HEK293 (cell line): Measurements from ENCODE around the gene MTCH1.
A peak's percentile ranks its signal among the peaks of the same experiment; 100 is the strongest.

ENCODE experiments used
- CTCF ChIA-PET: fragments of 350-600 bp; formaldehyde crosslinking; extraction: SDS; loops from one replicate; lab custom pipeline; 2021; ENCODE audit warnings: antibody characterized with exemption; lab: Yijun Ruan, JAX
- POLR2A ChIA-PET: fragments of 300-600 bp; formaldehyde crosslinking; extraction: SDS; loops from one replicate; lab custom pipeline; 2020; ENCODE audit warnings: antibody characterized with exemption, inconsistent platforms; lab: Yijun Ruan, JAX
- H3K27ac ChIP-seq: fragments of 200-500 bp; sonication (Bioruptor generic); 2 replicates; pipeline ENCODE4 v1.5.1; 2014; ENCODE audit warnings: low read depth, low read length, control low read depth, inconsistent platforms; ENCODE audit errors: extremely low read depth
- H3K36me3 ChIP-seq, 2 experiments: fragments of 200-500 bp in 1 of 2; sonication (Bioruptor generic) in 1 of 2; 1 replicate in 1 of 2; 2 replicates in 1 of 2; pipeline ENCODE4 v1.5.1; 2014 to 2017; ENCODE audit warnings: inconsistent platforms in 2 of 2, low read length in 2 of 2; ENCODE audit not compliant: control insufficient read depth in 2 of 2, insufficient read depth in 1 of 2
- H3K4me1 ChIP-seq: fragments of 200-500 bp; sonication (Bioruptor generic); 2 replicates; pipeline ENCODE4 v1.5.1; 2014; ENCODE audit warnings: mild to moderate bottlenecking, low read length, inconsistent platforms; ENCODE audit not compliant: control insufficient read depth, insufficient read depth
- H3K4me3 ChIP-seq: 2 replicates; pipeline ENCODE4 v1.5.1; 2011; ENCODE audit warnings: low read depth, mild to moderate bottlenecking, control low read depth, low read length, moderate library complexity
- H3K9me3 ChIP-seq: fragments of 200-500 bp; sonication (Bioruptor generic); 2 replicates; pipeline ENCODE4 v1.5.1; 2014; ENCODE audit warnings: low read depth, low read length, inconsistent platforms; ENCODE audit not compliant: control insufficient read depth, insufficient read depth
- GFI1B ChIP-seq: fragments of 450-650 bp; formaldehyde crosslinking; IDR thresholded peaks from 2 replicates; pipeline ENCODE4 v1.5.1; 2016; ENCODE audit warnings: missing biosample characterization, missing genetic modification characterization
- HOXA7 ChIP-seq: sonication (generic); formaldehyde crosslinking; IDR thresholded peaks from 2 replicates; pipeline ENCODE4 v1.8.1; 2022; ENCODE audit warnings: missing genetic modification reagents, borderline replicate concordance
- KLF16 ChIP-seq: fragments of 450-650 bp; formaldehyde crosslinking; IDR thresholded peaks from 2 replicates; pipeline ENCODE4 v1.5.1; 2017; ENCODE audit warnings: missing biosample characterization, missing genetic modification characterization
- SCRT1 ChIP-seq: fragments of 450-650 bp; formaldehyde crosslinking; IDR thresholded peaks from 2 replicates; pipeline ENCODE4 v1.5.1; 2016; ENCODE audit warnings: missing biosample characterization, missing genetic modification characterization, borderline replicate concordance
- SCRT2 ChIP-seq: fragments of 450-650 bp; formaldehyde crosslinking; IDR thresholded peaks from 2 replicates; pipeline ENCODE4 v1.5.1; 2016; ENCODE audit warnings: missing biosample characterization, missing genetic modification characterization
- ZFP3 ChIP-seq: fragments of 450-650 bp; formaldehyde crosslinking; IDR thresholded peaks from 2 replicates; pipeline ENCODE4 v1.5.1; 2016; ENCODE audit warnings: low read depth, missing biosample characterization, missing genetic modification characterization
- ZIC2 ChIP-seq: fragments of 450-650 bp; formaldehyde crosslinking; IDR thresholded peaks from 2 replicates; pipeline ENCODE4 v1.5.1; 2016; ENCODE audit warnings: missing biosample characterization, missing genetic modification characterization
- ZNF112 ChIP-seq: fragments of 450-650 bp; formaldehyde crosslinking; IDR thresholded peaks from 2 replicates; pipeline ENCODE4 v1.5.0; 2017; ENCODE audit warnings: missing biosample characterization, missing genetic modification characterization
- ZNF132 ChIP-seq: fragments of 450-650 bp; formaldehyde crosslinking; IDR thresholded peaks from 2 replicates; pipeline ENCODE4 v1.5.1; 2017; ENCODE audit warnings: missing biosample characterization, missing genetic modification characterization, borderline replicate concordance
- ZNF138 ChIP-seq: fragments of 450-650 bp; formaldehyde crosslinking; IDR thresholded peaks from 2 replicates; pipeline ENCODE4 v1.5.1; 2016; ENCODE audit warnings: missing biosample characterization, missing genetic modification characterization, borderline replicate concordance
- ZNF146 ChIP-seq: fragments of 450-650 bp; formaldehyde crosslinking; IDR thresholded peaks from 2 replicates; pipeline ENCODE4 v1.5.1; 2016; ENCODE audit warnings: missing biosample characterization, missing genetic modification characterization
- ZNF280C ChIP-seq: fragments of 450-650 bp; formaldehyde crosslinking; IDR thresholded peaks from 2 replicates; pipeline ENCODE4 v1.5.1; 2016; ENCODE audit warnings: missing biosample characterization, missing genetic modification characterization
- ZNF302 ChIP-seq: fragments of 450-650 bp; formaldehyde crosslinking; IDR thresholded peaks from 2 replicates; pipeline ENCODE4 v1.5.1; 2016; ENCODE audit warnings: missing biosample characterization, missing genetic modification characterization, low read depth
- ZNF341 ChIP-seq: fragments of 450-650 bp; formaldehyde crosslinking; IDR thresholded peaks from 2 replicates; pipeline ENCODE4; 2016; ENCODE audit warnings: low read depth, missing biosample characterization, missing genetic modification characterization
- ZNF37A ChIP-seq: fragments of 450-650 bp; IDR thresholded peaks from 2 replicates; pipeline ENCODE4 v1.5.1; 2018; ENCODE audit warnings: missing biosample characterization, missing genetic modification characterization
- ZNF394 ChIP-seq: fragments of 450-650 bp; formaldehyde crosslinking; IDR thresholded peaks from 2 replicates; pipeline ENCODE4 v1.5.1; 2016; ENCODE audit warnings: missing biosample characterization, missing genetic modification characterization, mild to moderate bottlenecking, moderate library complexity, borderline replicate concordance
- ZNF449 ChIP-seq: fragments of 450-650 bp; formaldehyde crosslinking; IDR thresholded peaks from 2 replicates; pipeline ENCODE4 v1.5.1; 2017; ENCODE audit warnings: missing biosample characterization, mild to moderate bottlenecking, missing genetic modification characterization, moderate library complexity
- ZNF510 ChIP-seq: fragments of 450-650 bp; formaldehyde crosslinking; IDR thresholded peaks from 2 replicates; pipeline ENCODE4 v1.5.1; 2018; ENCODE audit warnings: mild to moderate bottlenecking, missing genetic modification characterization, missing biosample characterization; ENCODE audit not compliant: insufficient replicate concordance
- ZNF514 ChIP-seq: fragments of 450-650 bp; formaldehyde crosslinking; IDR thresholded peaks from 2 replicates; pipeline ENCODE4 v1.5.1; 2016; ENCODE audit warnings: missing biosample characterization, missing genetic modification characterization
- ZNF610 ChIP-seq: fragments of 450-650 bp; formaldehyde crosslinking; IDR thresholded peaks from 2 replicates; pipeline ENCODE4 v1.5.1; 2016; ENCODE audit warnings: missing biosample characterization, missing genetic modification characterization, borderline replicate concordance
- ZNF654 ChIP-seq: fragments of 450-650 bp; formaldehyde crosslinking; IDR thresholded peaks from 2 replicates; pipeline ENCODE4 v1.5.1; 2016; ENCODE audit warnings: low read depth, missing biosample characterization, missing genetic modification characterization
- ZNF768 ChIP-seq: fragments of 450-650 bp; formaldehyde crosslinking; IDR thresholded peaks from 2 replicates; pipeline ENCODE4 v1.5.1; 2018; ENCODE audit warnings: missing biosample characterization, mild to moderate bottlenecking, missing genetic modification characterization
- ZNF837 ChIP-seq: fragments of 450-650 bp; formaldehyde crosslinking; IDR thresholded peaks from 2 replicates; pipeline ENCODE4 v1.5.1; 2016; ENCODE audit warnings: missing biosample characterization, missing genetic modification characterization
- TF ChIP-seq, protein P1 (sequence below): IDR thresholded peaks from 2 replicates; pipeline ENCODE4 v1.6.1; 2011; ENCODE audit warnings: mild to moderate bottlenecking, low read depth, low read length, borderline replicate concordance
- TF ChIP-seq, protein P2 (sequence below): fragments of 450-650 bp; formaldehyde crosslinking; IDR thresholded peaks from 2 replicates; pipeline ENCODE4 v1.5.1; 2016; ENCODE audit warnings: missing biosample characterization, missing genetic modification characterization
- TF ChIP-seq, protein P3 (sequence below): fragments of 450-650 bp; formaldehyde crosslinking; IDR thresholded peaks from 2 replicates; pipeline ENCODE4 v1.5.1; 2016; ENCODE audit warnings: missing biosample characterization, missing genetic modification characterization, low read depth

The MTCH1 gene

GRCh38 chr6:37027811-37028469, 41.9 kb upstream of the MTCH1 start (continued):
- TF ChIP-seq ZNF132 (no peak), ZNF514 (tag by site-specific recombination) (no peak)

GRCh38 chr6:37027036-37027720, 41.2 kb upstream of the MTCH1 start:
- POLR2A ChIA-PET: interaction anchor here (1.2 to 2.5 kb wide), 2 partner anchors 9 to 144 kb away, joined by 5 to 9 read pairs; no protein-coding TSS in a partner anchor
- H3K4me1 ChIP-seq: no peaks in the 10 kb centered on the region

GRCh38 chr6:37025621-37026466, 39.8 kb upstream of the MTCH1 start:
- POLR2A ChIA-PET: interaction anchor here (0.5 to 0.8 kb wide), 3 partner anchors 145 to 299 kb away, joined by 3 read pairs; no protein-coding TSS in a partner anchor
- H3K4me3 ChIP-seq: no peak overlapping the region
- H3K9me3 ChIP-seq: no peaks in the 10 kb centered on the region
- no peaks in the 10 kb centered on the region for H3K36me3 ChIP-seq
- H3K4me1 ChIP-seq: no peaks in the 10 kb centered on the region
- no peak overlapping the region for H3K27ac ChIP-seq
- CTCF ChIA-PET: interaction anchor here (1.1 to 20.3 kb wide), 7 partner anchors 8 to 288 kb away, joined by 3 to 845 read pairs (median 7); partner anchors contain the start of gene PIM1
- TF ChIP-seq ZNF610 (tag by site-specific recombination) (no peak), ZNF146 (tag by site-specific recombination) (no peak), ZNF37A (tag by site-specific recombination) (no peak), ZNF280C (tag by site-specific recombination) (no peak), ZNF510 (no peak), ZNF654 (tag by site-specific recombination) (no peak), ZNF138 (tag by site-specific recombination) (no peak), ZNF449 (tag by site-specific recombination) (no peak), ZNF837 (tag by site-specific recombination) (no peak), ZNF514 (tag by site-specific recombination) (no peak), GFI1B (no peak), ZNF394 (tag by site-specific recombination) (no peak)
- TF ChIP-seq, protein P1, sequence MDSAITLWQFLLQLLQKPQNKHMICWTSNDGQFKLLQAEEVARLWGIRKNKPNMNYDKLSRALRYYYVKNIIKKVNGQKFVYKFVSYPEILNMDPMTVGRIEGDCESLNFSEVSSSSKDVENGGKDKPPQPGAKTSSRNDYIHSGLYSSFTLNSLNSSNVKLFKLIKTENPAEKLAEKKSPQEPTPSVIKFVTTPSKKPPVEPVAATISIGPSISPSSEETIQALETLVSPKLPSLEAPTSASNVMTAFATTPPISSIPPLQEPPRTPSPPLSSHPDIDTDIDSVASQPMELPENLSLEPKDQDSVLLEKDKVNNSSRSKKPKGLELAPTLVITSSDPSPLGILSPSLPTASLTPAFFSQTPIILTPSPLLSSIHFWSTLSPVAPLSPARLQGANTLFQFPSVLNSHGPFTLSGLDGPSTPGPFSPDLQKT: no peak
- TF ChIP-seq, protein P2, sequence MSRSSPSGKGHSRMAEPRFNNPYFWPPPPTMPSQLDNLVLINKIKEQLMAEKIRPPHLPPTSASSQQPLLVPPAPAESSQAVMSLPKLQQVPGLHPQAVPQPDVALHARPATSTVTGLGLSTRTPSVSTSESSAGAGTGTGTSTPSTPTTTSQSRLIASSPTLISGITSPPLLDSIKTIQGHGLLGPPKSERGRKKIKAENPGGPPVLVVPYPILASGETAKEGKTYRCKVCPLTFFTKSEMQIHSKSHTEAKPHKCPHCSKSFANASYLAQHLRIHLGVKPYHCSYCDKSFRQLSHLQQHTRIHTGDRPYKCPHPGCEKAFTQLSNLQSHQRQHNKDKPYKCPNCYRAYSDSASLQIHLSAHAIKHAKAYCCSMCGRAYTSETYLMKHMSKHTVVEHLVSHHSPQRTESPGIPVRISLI: no peak
- TF ChIP-seq, protein P3, sequence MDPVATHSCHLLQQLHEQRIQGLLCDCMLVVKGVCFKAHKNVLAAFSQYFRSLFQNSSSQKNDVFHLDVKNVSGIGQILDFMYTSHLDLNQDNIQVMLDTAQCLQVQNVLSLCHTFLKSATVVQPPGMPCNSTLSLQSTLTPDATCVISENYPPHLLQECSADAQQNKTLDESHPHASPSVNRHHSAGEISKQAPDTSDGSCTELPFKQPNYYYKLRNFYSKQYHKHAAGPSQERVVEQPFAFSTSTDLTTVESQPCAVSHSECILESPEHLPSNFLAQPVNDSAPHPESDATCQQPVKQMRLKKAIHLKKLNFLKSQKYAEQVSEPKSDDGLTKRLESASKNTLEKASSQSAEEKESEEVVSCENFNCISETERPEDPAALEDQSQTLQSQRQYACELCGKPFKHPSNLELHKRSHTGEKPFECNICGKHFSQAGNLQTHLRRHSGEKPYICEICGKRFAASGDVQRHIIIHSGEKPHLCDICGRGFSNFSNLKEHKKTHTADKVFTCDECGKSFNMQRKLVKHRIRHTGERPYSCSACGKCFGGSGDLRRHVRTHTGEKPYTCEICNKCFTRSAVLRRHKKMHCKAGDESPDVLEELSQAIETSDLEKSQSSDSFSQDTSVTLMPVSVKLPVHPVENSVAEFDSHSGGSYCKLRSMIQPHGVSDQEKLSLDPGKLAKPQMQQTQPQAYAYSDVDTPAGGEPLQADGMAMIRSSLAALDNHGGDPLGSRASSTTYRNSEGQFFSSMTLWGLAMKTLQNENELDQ (tag by site-specific recombination): no peak

More at GRCh38 chr6:37027036-37027720, 41.2 kb upstream of the MTCH1 start:
- CTCF ChIA-PET: interaction anchor here (0.6 to 20.3 kb wide), 7 partner anchors 9 to 178 kb away, joined by 3 to 845 read pairs (median 7); partner anchors contain the start of gene PIM1
- no peaks in the 10 kb centered on the region for H3K36me3 ChIP-seq
- no peak overlapping the region for H3K27ac ChIP-seq
- H3K4me3 ChIP-seq: no peak overlapping the region
- no peaks in the 10 kb centered on the region for H3K9me3 ChIP-seq
- TF ChIP-seq ZNF768 (tag by site-specific recombination): peak; percentile 57; the same call in 1 of the 2 replicates
- TF ChIP-seq ZNF302 (tag by site-specific recombination): no peak
- TF ChIP-seq ZNF112 (tag by site-specific recombination): no peak
- TF ChIP-seq HOXA7: no peak
- TF ChIP-seq ZIC2 (tag by site-specific recombination): no peak
- no peak for TF ChIP-seq ZNF341 (tag by site-specific recombination)
- peak; percentile 80 for TF ChIP-seq SCRT2 (tag by site-specific recombination)
- no peak for TF ChIP-seq ZNF132
- TF ChIP-seq KLF16 (tag by site-specific recombination): no peak
- no peak for TF ChIP-seq ZNF138 (tag by site-specific recombination)
- TF ChIP-seq SCRT1 (tag by site-specific recombination): peak; percentile 73
- no peak for TF ChIP-seq ZFP3 (tag by site-specific recombination)
